Erythroblast (primary cell): ENCODE data around the gene ARL8B.
"Not testable (repeated sequence)": the region's sequence is repeated elsewhere in the genome, so short reads cannot be mapped to it uniquely, and the experiment has no call there.

Source experiments
- GATA1 ChIP-seq: IDR thresholded peaks from 2 replicates; pipeline ENCODE4 v1.6.1; 2011; ENCODE audit warnings: low read depth, mild to moderate bottlenecking, control low read depth, low read length, moderate library complexity
- POLR2A ChIP-seq: IDR thresholded peaks from 2 replicates; pipeline ENCODE4 v1.6.1; 2011; ENCODE audit warnings: mild to moderate bottlenecking, low read length

GRCh38 chr3:5183714-5184113 is 61.6 kb downstream of the ARL8B start:
- TF ChIP-seq POLR2A, GATA1: not testable (repeated sequence)
